Measurements from ENCODE around the gene DZIP1.

DZIP1 gene

GRCh38 chr13:95547531-95548167 lies 96.9 kb downstream of the DZIP1 start:
- DNase-seq (ENCODE audit: low spot score), result no peak

- DNase-seq (ENCODE audit: low spot score), result no peak
These were observed 97.6 kb downstream of the DZIP1 start for GRCh38 chr13:95546919-95547318.

- DNase-seq (ENCODE audit: low spot score), result no peak
These were observed 100.2 kb downstream of the DZIP1 start for GRCh38 chr13:95544293-95544692.

- DNase-seq (ENCODE audit: low spot score), result no peak
These were observed 102.5 kb downstream of the DZIP1 start for GRCh38 chr13:95541911-95542474.

GRCh38 chr13:95541308-95541707 lies 103.2 kb downstream of the DZIP1 start:
- no peak for DNase-seq (ENCODE audit: low spot score)

- no peak for DNase-seq (ENCODE audit: low spot score)
These were observed 103.6 kb downstream of the DZIP1 start for GRCh38 chr13:95540888-95541287.

- DNase-seq (ENCODE audit: low spot score), result no peak
These were observed 107.8 kb downstream of the DZIP1 start for GRCh38 chr13:95536632-95537241.

GRCh38 chr13:95535243-95535642 lies 109.3 kb downstream of the DZIP1 start:
- no peak for DNase-seq (ENCODE audit: low spot score)

- no peak for DNase-seq (ENCODE audit: low spot score)
These were observed 110.9 kb downstream of the DZIP1 start for GRCh38 chr13:95533545-95534160.

GRCh38 chr13:95530178-95530577 lies 114.3 kb downstream of the DZIP1 start:
- DNase-seq (ENCODE audit: low spot score), result no peak
